Stimulated activated CD8-positive, alpha-beta memory T cell treated with anti-CD3 and anti-CD28 coated beads, Interleukin-12 subunit alpha, Interleukin-12 subunit beta, amount 100 ng/mL, for 1 hour (primary cell): ENCODE measurements around the gene PTPRG.
"Not testable (repeated sequence)": the region's sequence is repeated elsewhere in the genome, so short reads cannot be mapped to it uniquely, and the experiment has no call there.

Experiments used
- DNase-seq: peaks from one replicate; pipeline ENCODE4 v3.0.0-alpha.2; 2020; ENCODE audit warnings: low read depth

PTPRG gene

GRCh38 chr3:61796911-61797310 lies 235.5 kb downstream of the PTPRG start:
- DNase-seq, result no peak

GRCh38 chr3:61802772-61803171 lies 241.4 kb downstream of the PTPRG start:
- no peak for DNase-seq

GRCh38 chr3:61803983-61804382 lies 242.6 kb downstream of the PTPRG start:
- DNase-seq, result no peak

- no peak for DNase-seq
These were observed 243.4 kb downstream of the PTPRG start for GRCh38 chr3:61804782-61805181.

GRCh38 chr3:61805510-61806080 lies 244.2 kb downstream of the PTPRG start:
- DNase-seq, result no peak

GRCh38 chr3:61806810-61807209 lies 245.4 kb downstream of the PTPRG start:
- no peak for DNase-seq

- DNase-seq, result no peak
These were observed 246.5 kb downstream of the PTPRG start for GRCh38 chr3:61807865-61808276.

- no peak for DNase-seq
These were observed 247.2 kb downstream of the PTPRG start for GRCh38 chr3:61808526-61808925.

GRCh38 chr3:61808999-61809398 lies 247.6 kb downstream of the PTPRG start:
- no peak for DNase-seq

GRCh38 chr3:61809879-61810278 lies 248.5 kb downstream of the PTPRG start:
- no peak for DNase-seq

- no peak for DNase-seq
These were observed 249.7 kb downstream of the PTPRG start for GRCh38 chr3:61810953-61811497.

- no peak for DNase-seq
These were observed 250.3 kb downstream of the PTPRG start for GRCh38 chr3:61811652-61812051.

GRCh38 chr3:61812085-61812484 lies 250.7 kb downstream of the PTPRG start:
- no peak for DNase-seq

GRCh38 chr3:61812517-61812916 lies 251.1 kb downstream of the PTPRG start:
- no peak for DNase-seq

- no peak for DNase-seq
These were observed 252.3 kb downstream of the PTPRG start for GRCh38 chr3:61813636-61814035.

GRCh38 chr3:61814674-61815073 lies 253.3 kb downstream of the PTPRG start:
- no peak for DNase-seq

GRCh38 chr3:61816304-61816703 lies 254.9 kb downstream of the PTPRG start:
- DNase-seq, result not testable (repeated sequence)

- DNase-seq, result no peak
These were observed 258.5 kb downstream of the PTPRG start for GRCh38 chr3:61819861-61820260.

- no peak for DNase-seq
These were observed 259.1 kb downstream of the PTPRG start for GRCh38 chr3:61820306-61820992.

- DNase-seq, result no peak
These were observed 260.5 kb downstream of the PTPRG start for GRCh38 chr3:61821823-61822251.

- DNase-seq, result no peak
These were observed 261.2 kb downstream of the PTPRG start for GRCh38 chr3:61822588-61822987.

GRCh38 chr3:61824553-61825135 lies 263.3 kb downstream of the PTPRG start:
- no peak for DNase-seq

- no peak for DNase-seq
These were observed 264.8 kb downstream of the PTPRG start for GRCh38 chr3:61826161-61826560.
